Aorta (tissue), 5 donors: ENCODE data around the gene RASSF3. TPM values are rescaled to one million over a fixed set of nuclear protein-coding genes. Genes with fewer than 3 reads are reported as not detected.
"Not testable (repeated sequence)": the region's sequence is repeated elsewhere in the genome, so short reads cannot be mapped to it uniquely, and the experiment has no call there.

ENCODE experiments used
- ATAC-seq: fragments of 200-7000 bp; cut with Tn5 transposase; one replicate; pipeline ENCODE4 v1.9.1; 2022; ENCODE audit warnings: moderate library complexity; ENCODE audit not compliant: low FRiP score
- DNase-seq, 2 donors: peaks; one replicate each; pipeline ENCODE4 v3.0.0-alpha.2; 2020
- H3K27ac ChIP-seq, 2 donors: one replicate each; pipeline ENCODE4 v1.5.1; 2013; ENCODE audit warnings: low read length in 2 of 2, mild to moderate bottlenecking in 2 of 2, moderate library complexity in 2 of 2, control low read depth in 1 of 2, inconsistent platforms in 1 of 2, low read depth in 1 of 2
- H3K27me3 ChIP-seq, 2 donors: one replicate each; pipeline ENCODE4 v1.6.1; 2013; ENCODE audit warnings: control low read depth in 1 of 2, low read length in 1 of 2, mild to moderate bottlenecking in 1 of 2, moderate library complexity in 1 of 2; ENCODE audit not compliant: insufficient read depth in 2 of 2, control insufficient read depth in 1 of 2
- H3K36me3 ChIP-seq, 2 donors: one replicate each; pipeline ENCODE4 v1.6.1; 2013; ENCODE audit warnings: control low read depth in 1 of 2, low read length in 1 of 2, mild to moderate bottlenecking in 1 of 2; ENCODE audit not compliant: insufficient read depth in 2 of 2, control insufficient read depth in 1 of 2
- H3K4me1 ChIP-seq, 2 donors: one replicate each; pipeline ENCODE4 v1.6.1; 2013; ENCODE audit warnings: low read length in 2 of 2, control low read depth in 1 of 2, mild to moderate bottlenecking in 1 of 2, moderate library complexity in 1 of 2; ENCODE audit not compliant: insufficient read depth in 2 of 2, control insufficient read depth in 1 of 2
- H3K4me3 ChIP-seq, 2 donors: one replicate each; pipeline ENCODE4 v1.5.1; 2013; ENCODE audit warnings: low read length in 2 of 2, control low read depth in 1 of 2, mild to moderate bottlenecking in 1 of 2
- H3K9me3 ChIP-seq: one replicate; pipeline ENCODE4 v1.6.1; 2013; ENCODE audit warnings: mild to moderate bottlenecking, low read length; ENCODE audit not compliant: control insufficient read depth
- WGBS, 2 donors: extraction: QIAGEN DNeasy Blood & Tissue Kit; methylation state at CpG; one replicate each; pipeline ENCODE4 v1.1.7; 2013; 5-methylcytosine and 5-hydroxymethylcytosine counted together
- intact Hi-C, 2 donors: fragments of 100-400 bp; cut with DNase I; formaldehyde crosslinking; loops; one replicate each; pipeline versions ENCODE4 v1.14.2 to v1.15.0; 2022
- polyA plus RNA-seq, 2 donors: library from polyadenylated mRNA; stranded (reverse); fragments of 200-250 nt; gene quantifications; one replicate each; pipeline ENCODE4 v1.2.3, GENCODE V29; 2013
- total RNA-seq, 2 donors: library from RNA; stranded (reverse); fragmentation: NEBNext Ultra II Directional; extraction: Animal tissue kit (Norgen Biotek cat#: 25700); gene quantifications; one replicate each; pipeline ENCODE4 v1.2.1, GENCODE V29; 2021
- donor health status: healthy with polysubstance abuse.
- donor health status: Bipolar disorder and iron deficiency.
- donor health status: DM: no; HTN: no; CAD: no.
- donor health status: DM: no; HTN: no; CAD: no.
- donor health status: DM: yes; HTN: yes; CAD: no.

Gene RASSF3
- total and polyA plus RNA-seq, 4 donors = 85.1 to 445 (median 307) TPM

DNA sequence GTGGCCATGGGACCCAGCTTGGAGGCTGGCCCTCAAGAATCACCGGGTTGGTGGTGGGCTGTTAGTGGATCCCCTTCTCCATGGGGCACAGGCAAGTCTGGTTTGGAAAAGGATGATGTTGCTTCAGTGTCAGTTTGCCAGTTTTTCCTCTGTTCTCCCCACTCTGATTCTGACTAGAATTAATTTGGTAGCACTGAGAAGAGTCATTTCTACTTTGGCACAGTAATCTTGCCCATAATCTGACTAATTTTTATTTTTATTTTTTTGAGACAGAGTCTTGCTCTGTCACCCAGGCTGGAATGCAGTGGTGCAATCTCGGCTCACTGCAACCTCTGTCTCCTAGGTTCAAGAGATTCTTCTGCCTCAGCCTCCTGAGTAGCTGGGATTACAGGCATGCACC lies 43.6 kb downstream of the RASSF3 start:
- Histone ChIP-seq H3K27ac (peak overlapping the region; percentile 58 to 59), H3K4me1 (peaks cover 8 to 20% of the 10 kb centered on the region in 2 donors)
- H3K9me3 ChIP-seq, ATAC-seq, H3K4me3 ChIP-seq, DNase-seq, intact Hi-C loops, H3K27me3 ChIP-seq, H3K36me3 ChIP-seq: not testable (repeated sequence)
- 50% methylated on average over 2 of the region's 2 CpGs for WGBS, 2 donors

DNA sequence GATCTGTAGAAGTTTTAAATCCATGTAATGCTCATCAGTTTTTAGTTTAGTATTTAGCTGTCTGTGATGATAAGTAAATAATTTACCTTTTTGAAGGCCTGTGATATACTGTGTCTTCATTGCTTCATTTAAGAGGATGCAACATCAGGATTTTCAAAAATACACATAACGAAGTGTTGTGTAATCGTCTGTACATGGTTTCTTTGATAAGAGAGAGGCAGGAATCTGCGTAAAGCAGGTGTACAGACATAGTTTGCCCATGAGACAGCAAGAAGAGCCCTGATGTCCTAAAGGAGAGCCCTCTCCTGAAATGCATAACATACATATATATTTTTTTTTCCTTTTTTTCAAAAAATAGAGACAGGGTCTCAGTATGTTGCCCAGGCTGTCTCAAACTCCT lies 44.8 kb downstream of the RASSF3 start:
- ATAC-seq (no peak), DNase-seq (no peak)
- Histone ChIP-seq H3K27me3 (no peaks in the 10 kb centered on the region), H3K4me3 (no peak overlapping the region), H3K9me3 (no peaks in the 10 kb centered on the region), H3K27ac (peak overlapping the region in 1 of 2 donors; percentile 17), H3K36me3 (no peaks in the 10 kb centered on the region), H3K4me1 (peaks cover 0 to 15% of the 10 kb centered on the region in 2 donors)
- 58 to 69% methylated on average over 3 of the region's 3 CpGs for WGBS, 2 donors
- intact Hi-C loops = no loop called here

DNA sequence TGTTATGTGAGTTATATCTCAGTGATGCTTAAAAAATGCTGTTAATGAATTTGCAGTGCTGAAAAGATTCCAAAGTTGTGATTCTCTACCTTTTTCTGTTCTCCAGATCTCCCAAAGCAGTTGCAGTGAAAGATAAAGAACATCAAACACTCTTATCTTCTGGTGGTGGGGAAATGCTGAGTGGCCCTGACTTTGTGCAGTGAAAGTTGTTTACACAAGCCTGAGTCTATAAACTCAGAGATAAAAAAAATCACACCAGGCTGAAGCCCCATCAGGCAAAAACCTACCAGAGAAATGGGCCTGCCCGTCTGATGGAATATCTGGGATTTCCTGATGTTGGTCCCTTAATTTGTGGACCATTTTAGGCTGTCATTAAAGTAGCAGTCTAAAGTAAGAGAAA lies 46.1 kb downstream of the RASSF3 start:
- intact Hi-C loops = no loop called here
- ATAC-seq (no peak), DNase-seq (no peak)
- Histone ChIP-seq H3K9me3 (no peaks in the 10 kb centered on the region), H3K36me3 (no peaks in the 10 kb centered on the region), H3K27ac (peak overlapping the region in 1 of 2 donors; percentile 34), H3K27me3 (no peaks in the 10 kb centered on the region), H3K4me1 (peaks cover 2 to 13% of the 10 kb centered on the region in 2 donors), H3K4me3 (no peak overlapping the region)
- WGBS, 2 donors = 4 to 18% methylated on average over 1 of the region's 1 CpG

DNA sequence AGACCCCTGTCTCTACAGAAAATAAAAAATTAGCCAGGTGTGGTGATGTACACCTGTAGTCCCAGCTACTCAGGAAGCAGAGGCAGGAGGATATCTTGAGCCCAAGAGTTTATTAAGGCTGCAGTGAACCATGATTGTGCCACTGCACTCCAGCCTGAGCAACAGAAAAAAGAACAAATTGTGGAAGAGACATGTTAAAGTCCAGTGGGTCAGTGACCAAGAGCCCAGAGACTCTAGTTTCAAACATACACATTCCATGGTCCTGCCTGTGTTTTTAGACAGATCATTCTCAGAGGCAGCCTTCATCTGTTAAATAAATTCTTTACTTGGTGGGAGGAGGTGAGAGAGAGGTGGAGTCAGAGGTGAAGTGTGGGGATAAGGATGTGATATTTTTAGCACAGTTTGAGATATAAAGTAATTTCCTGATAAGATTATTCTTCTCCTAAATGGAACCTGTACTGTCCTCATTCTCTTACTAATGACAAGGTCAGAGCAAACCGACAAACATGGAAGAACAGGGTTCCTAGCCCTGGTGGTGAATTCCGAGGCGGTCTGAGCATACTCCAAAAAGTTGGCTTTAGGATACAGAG lies 48.7 kb downstream of the RASSF3 start:
- H3K9me3 ChIP-seq = no peaks in the 10 kb centered on the region
- H3K4me1 ChIP-seq = peaks cover 2 to 11% of the 10 kb centered on the region in 2 donors
- no peaks in the 10 kb centered on the region for H3K36me3 ChIP-seq
- H3K27me3 ChIP-seq = no peaks in the 10 kb centered on the region
- H3K27ac ChIP-seq = peak overlapping the region; percentile 35 to 49
- no peak for DNase-seq
- H3K4me3 ChIP-seq = no peak overlapping the region
- 12 to 33% methylated on average over 3 of the region's 3 CpGs for WGBS, 2 donors
- ATAC-seq = no peak
- intact Hi-C loops = no loop called here

DNA sequence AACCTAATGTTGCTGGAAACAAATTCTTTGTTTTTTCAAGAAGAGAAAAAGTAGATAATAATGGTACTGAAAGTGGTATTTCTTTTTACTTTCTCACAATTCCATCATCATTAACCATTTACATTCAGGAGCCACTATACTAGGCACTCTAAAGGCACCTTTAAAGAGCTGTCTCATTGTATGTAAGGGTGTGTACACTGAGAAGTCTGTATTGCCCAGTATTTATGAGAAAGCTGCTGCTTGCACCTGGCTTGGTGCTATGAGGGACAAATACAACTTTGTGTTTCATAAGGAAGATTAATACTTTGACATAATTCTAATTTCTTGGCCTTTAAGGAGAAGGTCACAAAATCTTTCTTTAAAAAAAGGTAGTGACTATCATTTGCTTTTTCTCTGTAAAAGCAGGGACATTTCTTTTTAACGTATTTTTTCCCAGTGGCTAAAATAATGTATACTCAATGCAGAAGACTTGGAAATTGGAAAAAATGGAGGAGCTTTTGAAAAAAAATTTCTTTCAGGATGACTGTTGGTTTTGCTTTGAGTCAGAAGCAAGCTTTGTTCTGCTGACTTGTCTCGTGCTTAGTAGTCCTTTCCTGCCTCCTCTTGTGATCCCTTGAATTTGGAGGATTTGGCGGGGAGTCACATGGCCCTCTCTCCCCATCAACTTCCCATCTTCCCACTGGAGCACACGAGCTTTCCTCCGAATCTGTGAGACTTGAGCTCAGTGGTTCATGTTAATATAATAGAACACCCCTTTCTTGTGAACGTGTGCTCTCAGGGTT lies 50.1 kb downstream of the RASSF3 start:
- Histone ChIP-seq H3K27ac (peak overlapping the region; percentile 63 to 64), H3K4me3 (no peak overlapping the region), H3K27me3 (no peaks in the 10 kb centered on the region), H3K9me3 (no peaks in the 10 kb centered on the region), H3K36me3 (no peaks in the 10 kb centered on the region), H3K4me1 (peaks cover 2 to 11% of the 10 kb centered on the region in 2 donors)
- DNase-seq = no peak
- no peak for ATAC-seq
- 75 to 77% methylated on average over 6 of the region's 6 CpGs for WGBS, 2 donors
- intact Hi-C loops = no loop called here

DNA sequence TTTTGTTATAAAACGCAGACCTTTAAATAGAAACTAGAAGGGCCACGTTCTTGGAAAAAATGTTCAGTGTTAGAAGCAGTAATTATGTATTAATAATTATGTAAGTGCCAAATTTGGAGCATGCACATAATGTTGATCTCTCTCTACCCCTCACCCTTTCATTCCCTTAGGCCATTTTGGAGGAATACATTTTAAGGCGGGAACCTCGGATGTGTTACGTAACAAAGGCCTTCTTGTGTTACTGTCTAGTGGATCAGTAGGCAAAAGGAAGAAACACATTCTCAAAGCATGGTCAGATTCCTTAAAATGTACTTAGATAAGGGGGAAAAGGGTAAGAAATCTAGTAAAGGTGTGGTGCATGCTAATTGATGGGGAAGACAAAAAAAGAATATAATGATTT lies 52.7 kb downstream of the RASSF3 start:
- H3K4me1 ChIP-seq = peaks cover 7 to 10% of the 10 kb centered on the region in 2 donors

DNA sequence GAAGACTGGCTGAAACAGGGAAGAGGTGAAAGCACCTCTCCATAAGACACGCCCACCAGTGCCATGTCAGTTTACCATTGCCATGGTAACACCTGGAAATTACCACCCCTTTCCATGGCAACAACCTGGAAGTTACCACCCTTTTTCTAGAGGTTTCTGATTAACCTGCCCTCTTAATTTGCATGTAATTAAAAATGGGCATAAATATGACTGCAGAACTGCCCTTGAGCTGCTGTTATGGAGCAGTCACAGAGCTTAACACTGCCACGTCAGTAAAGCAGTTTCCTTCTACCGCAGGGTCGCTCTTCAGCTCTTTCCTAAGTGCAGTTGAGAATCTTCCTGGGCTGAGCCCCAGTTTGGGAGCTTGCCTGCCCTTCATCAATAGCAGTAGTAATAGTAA lies 55.2 kb downstream of the RASSF3 start:
- intact Hi-C loops = loop anchor here in 1 of 2 donors (5.0 kb wide), 1 partner anchor 33 kb away; no protein-coding TSS in a partner anchor
- WGBS, 2 donors = 22 to 26% methylated on average over 4 of the region's 4 CpGs
- Histone ChIP-seq H3K4me3 (no peak overlapping the region), H3K4me1 (peaks cover 5 to 12% of the 10 kb centered on the region in 2 donors), H3K27ac (peak overlapping the region; percentile 52 to 95), H3K36me3 (no peaks in the 10 kb centered on the region), H3K9me3 (no peaks in the 10 kb centered on the region), H3K27me3 (no peaks in the 10 kb centered on the region)
- ATAC-seq (no peak), DNase-seq (no peak)

More for the DNA sequence above, 52.7 kb downstream of the RASSF3 start:
- ATAC-seq (no peak), DNase-seq (no peak)
- Histone ChIP-seq H3K4me3 (no peak overlapping the region), H3K36me3 (no peaks in the 10 kb centered on the region), H3K27me3 (no peaks in the 10 kb centered on the region), H3K27ac (no peak overlapping the region), H3K9me3 (no peaks in the 10 kb centered on the region)
- WGBS, 2 donors = 61 to 65% methylated on average over 5 of the region's 5 CpGs
- intact Hi-C loops = no loop called here

DNA sequence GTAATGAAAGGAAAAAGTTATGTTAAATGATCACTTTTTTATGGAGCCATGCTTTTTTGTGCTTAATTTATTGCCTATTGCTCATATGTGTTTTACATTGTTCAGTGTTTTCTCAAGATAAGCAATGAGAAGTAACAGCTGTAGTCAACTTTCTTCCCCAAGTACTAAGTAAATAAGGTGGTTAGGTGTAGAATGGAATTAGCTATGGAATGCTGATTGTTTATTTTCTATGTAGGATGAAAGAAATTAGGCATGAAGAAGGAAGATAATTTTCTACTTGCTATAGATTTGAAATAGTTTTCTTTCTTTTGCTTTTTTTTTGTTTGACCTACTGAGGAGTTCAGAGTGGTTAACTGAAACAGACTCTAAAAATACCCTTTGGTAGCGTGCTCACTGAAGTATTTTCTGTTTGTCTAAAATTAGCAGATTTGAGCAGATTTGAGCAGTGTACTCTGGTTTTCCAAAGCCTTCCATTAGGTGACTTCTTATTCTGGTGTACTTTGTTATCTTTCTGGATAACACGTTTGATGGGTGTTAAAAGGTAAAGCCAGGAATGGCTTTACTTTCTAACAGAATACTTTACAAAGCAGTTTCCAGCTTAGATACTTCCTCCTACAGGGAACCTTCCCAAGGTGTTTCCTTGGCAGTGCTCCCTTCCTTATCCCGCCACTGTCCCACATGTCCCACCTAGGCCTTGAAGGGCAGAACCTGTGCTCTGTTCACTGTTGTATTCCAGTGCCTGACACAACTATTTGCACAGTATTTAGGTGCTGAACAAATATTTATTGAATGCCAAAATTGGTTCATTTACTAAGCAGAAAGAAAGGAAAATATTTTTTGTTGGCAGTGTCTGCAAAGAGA lies 56.0 kb downstream of the RASSF3 start:
- Histone ChIP-seq H3K36me3 (no peaks in the 10 kb centered on the region), H3K9me3 (no peaks in the 10 kb centered on the region), H3K4me1 (peaks cover 10 to 13% of the 10 kb centered on the region in 2 donors), H3K27me3 (no peaks in the 10 kb centered on the region), H3K27ac (peak overlapping the region; percentile 52 to 83), H3K4me3 (no peak overlapping the region)
- intact Hi-C loops = loop anchor here in 1 of 2 donors (5.0 kb wide), 1 partner anchor 34 kb away; no protein-coding TSS in a partner anchor
- ATAC-seq (peak; percentile 78), DNase-seq (no peak)
- WGBS, 2 donors = 6 to 7% methylated on average over 3 of the region's 3 CpGs
